GM19467 (cell line): ENCODE data around the gene TTC28.
"Not testable (repeated sequence)": the region's sequence is repeated elsewhere in the genome, so short reads cannot be mapped to it uniquely, and the experiment has no call there.

Source experiments
- ATAC-seq: cut with Tn5 transposase; IDR thresholded peaks from one replicate; pipeline ENCODE4 v1.9.1; 2021; ENCODE audit warnings: mild to moderate bottlenecking, moderate library complexity; ENCODE audit not compliant: unreplicated experiment

TTC28 gene

GRCh38 chr22:28171115-28171514, 508.5 kb downstream of the TTC28 start:
- ATAC-seq = no peak

DNA sequence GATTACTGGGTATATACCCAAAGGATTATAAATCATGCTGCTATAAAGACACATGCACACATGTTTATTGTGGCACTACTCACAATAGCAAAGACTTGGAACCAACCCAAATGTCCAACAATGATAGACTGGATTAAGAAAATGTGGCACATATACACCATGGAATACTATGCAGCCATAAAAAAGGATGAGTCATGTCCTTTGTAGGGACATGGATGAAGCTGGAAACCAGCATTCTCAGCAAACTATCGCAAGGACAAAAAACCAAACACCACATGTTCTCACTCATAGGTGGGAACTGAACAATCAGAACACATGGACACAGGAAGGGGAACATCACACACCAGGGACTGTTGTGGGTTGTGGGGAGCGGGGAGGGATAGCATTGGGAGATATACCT, 510.3 kb downstream of the TTC28 start:
- ATAC-seq = not testable (repeated sequence)

GRCh38 chr22:28155808-28156207, 523.8 kb downstream of the TTC28 start:
- no peak for ATAC-seq

- ATAC-seq = no peak
These were observed 524.8 kb downstream of the TTC28 start for GRCh38 chr22:28154861-28155260.

- ATAC-seq = no peak
These were observed 528.4 kb downstream of the TTC28 start for GRCh38 chr22:28151151-28151816.

- ATAC-seq = no peak
These were observed 530.7 kb downstream of the TTC28 start for GRCh38 chr22:28148816-28149465.

- no peak for ATAC-seq
These were observed 532.2 kb downstream of the TTC28 start for GRCh38 chr22:28147401-28147800.

DNA sequence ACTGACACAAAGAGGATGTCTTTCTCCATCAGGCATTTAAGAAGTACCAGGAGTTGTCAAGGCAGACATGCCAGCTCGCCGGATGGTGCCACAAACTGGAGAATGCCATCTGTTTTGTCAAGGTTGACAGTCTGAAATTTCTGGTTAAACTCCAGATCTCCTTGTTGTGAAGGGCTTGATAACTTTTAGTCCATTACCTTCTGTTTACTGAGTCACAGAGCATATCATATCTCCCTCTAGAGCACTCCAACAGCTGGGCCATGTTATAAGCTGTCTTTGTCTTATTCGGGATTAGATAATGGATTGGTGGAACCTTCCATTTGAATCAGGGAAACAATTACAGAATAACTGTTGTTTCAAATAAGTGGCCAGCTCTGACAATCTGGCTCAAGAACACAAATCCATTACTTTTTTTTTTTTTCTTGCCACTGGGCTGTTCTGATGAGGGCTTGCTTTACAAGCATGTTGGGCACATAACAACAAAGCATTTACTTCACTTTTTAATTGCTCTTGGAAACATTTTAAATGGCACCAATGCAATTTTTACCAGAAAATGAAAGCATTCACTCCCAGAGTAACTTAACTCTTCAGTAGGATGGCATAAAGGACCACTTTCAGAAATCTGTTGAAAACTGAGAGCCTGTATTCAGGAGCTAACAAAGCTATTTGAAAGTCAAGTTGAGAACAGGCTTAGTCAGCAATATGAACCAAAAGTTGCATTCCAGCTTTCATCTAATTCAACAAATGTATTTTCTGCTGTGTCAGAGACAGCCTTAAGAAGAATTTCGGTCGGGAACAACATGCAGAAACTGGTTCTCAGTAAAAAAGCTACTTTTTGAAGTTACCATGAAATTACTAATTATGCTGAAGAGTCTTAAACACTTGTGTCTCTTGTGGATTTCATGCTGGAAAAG, 533.0 kb downstream of the TTC28 start:
- ATAC-seq = no peak

DNA sequence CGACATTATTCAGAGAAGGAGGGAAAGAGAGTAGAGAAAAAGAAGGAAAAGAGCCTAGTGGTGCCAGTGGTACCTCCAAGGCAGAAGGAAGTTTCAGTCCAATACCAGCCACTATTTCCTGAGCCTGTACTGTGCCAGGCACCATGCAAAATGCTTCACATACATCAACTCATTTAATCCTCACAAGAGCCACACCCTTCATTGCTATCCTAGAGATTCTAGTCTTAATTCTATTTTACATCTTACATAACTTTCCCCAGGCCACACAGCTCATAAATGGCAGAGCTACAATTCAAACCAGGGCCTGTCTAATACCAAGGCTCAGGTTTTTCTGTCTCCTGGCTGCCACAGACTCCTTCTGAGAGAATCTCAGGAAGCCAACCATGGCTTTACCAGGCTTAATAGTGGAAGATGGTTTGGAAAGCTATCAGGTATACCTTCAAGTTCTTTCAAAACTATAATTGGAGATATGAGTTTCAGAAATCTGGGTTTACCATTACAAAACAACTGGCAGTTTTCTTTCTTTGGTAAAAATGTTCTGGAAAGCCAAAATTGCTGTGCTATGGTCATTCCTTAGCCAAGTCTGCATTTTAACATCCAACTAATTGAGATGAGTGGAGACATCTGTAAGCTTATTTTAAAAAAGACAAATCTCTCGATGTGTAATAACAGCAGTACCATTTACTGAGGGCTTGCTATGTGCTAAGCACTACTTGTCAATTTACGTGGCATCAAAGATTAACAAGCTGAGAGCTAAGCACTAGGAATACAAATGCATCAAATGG, 535.5 kb downstream of the TTC28 start:
- ATAC-seq = no peak

GRCh38 chr22:28143241-28143865, 536.3 kb downstream of the TTC28 start:
- no peak for ATAC-seq

GRCh38 chr22:28142361-28142961, 537.2 kb downstream of the TTC28 start:
- no peak for ATAC-seq

- ATAC-seq = no peak
These were observed 538.0 kb downstream of the TTC28 start for GRCh38 chr22:28141614-28142013.

- no peak for ATAC-seq
These were observed 539.7 kb downstream of the TTC28 start for GRCh38 chr22:28139961-28140360.

DNA sequence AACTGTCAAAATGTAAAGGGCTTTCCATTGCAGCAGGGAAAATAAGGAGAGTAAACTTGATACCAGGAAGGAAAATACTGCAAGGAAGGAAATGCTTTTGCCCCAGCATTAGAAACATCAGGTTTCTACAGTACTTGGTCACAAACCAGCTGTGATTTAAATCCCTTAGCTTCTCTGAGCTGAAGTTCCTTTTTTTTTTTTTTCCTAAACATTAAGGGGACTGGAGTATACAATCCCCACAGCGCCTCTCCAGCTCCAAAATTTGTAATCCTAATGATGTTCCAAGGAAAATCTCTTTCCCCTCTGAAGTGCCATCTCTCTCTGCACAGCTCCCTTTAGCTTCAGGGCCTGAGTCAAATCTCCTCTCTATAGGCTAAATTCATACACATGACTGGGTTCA, 540.1 kb downstream of the TTC28 start:
- ATAC-seq = no peak

GRCh38 chr22:28137036-28137435, 542.6 kb downstream of the TTC28 start:
- ATAC-seq = no peak

DNA sequence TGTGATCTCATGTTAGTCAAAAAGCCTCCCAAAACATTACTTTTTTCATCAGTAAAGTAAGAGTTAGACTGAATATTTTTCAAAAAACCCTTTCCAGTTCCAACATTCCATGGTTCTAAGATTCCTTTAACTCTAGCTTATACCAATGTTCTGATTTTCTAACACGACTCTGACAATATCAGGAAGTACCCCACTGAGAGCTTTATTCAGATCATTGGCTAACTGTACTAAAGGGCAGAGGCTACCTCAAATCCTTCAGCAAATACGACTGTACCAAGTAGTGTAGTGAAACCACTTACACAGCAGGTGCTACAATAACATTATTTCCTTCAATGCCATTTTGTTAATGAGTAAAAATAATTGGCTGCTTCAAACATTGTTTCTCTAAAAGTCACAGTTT, 547.2 kb downstream of the TTC28 start:
- no peak for ATAC-seq

DNA sequence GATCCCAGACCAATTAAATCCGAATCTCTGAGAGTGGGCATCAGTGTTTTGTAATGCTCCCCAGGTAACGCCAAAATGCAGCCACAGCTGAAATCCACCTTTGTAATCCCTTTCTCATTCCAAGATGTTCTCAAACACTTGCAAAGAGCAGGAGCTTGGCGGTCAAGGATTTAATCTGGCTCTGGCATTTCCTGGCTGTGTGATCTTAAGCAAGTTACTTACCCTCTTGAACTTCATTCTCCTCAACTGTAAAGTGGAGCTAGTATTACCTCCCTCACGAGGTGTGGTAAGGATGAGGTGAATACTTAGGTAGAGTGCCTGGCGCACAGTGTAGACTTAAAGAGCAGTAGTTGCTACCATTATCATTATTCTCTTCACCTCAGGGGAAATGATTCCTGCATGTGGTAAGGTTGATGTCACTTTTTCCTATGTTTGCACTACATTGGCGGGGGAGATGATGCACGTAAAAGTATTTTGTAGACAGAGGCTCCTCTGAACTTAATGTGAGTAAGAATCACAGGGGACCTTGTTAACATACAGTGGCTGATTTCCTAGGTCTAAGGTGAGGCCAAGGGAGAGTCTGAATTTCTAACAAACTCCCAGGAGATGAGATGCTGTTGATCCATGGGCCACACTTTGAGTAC, 550.2 kb downstream of the TTC28 start:
- ATAC-seq = no peak

DNA sequence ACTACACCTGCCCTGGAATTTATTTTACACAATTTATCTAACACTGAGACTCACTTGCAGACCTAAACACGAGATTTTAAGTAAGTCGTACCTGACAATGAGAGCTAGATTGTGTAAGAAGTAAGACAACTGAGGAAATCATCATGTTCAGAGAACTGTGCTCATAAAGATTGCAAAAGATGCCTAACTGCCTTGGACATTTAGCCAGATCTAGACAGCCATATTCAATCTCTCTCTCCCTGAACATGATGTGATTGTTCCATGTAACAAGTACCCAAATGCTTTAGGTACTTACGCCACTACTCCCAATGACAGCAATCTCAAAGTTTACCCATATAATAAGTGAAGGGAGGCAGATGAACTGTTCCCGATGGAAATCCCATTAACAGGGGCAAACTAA, 550.8 kb downstream of the TTC28 start:
- no peak for ATAC-seq

- ATAC-seq = no peak
These were observed 553.8 kb downstream of the TTC28 start for GRCh38 chr22:28125799-28126198.
